GM12801 (cell line): ENCODE results near the gene OR2F1.

ENCODE experiments used
- TF ChIP-seq, protein P1 (sequence below): IDR thresholded peaks from one replicate; pipeline ENCODE4 v1.5.1; 2011; ENCODE audit warnings: control low read depth; ENCODE audit not compliant: insufficient read length; ENCODE audit errors: extremely low read depth

OR2F1 gene

DNA sequence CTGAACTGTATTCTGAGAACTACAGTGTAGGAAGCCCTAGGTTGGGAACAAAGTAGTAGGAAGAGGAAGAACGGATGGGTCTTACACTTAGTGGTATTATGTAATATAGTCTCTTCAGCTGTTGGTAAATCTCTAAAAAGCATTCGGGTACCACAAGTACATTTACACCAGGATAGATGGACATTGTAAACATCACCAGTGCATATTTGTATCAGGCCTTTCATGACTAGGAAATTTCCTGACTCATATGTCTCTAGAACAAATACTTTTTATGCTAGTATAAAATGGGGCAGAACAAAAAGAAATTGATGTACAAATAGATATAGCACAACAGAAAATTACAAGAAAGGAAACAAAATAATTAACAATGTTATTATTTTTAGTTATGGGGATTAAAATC, 23.9 kb downstream of the OR2F1 start:
- TF ChIP-seq, protein P1, sequence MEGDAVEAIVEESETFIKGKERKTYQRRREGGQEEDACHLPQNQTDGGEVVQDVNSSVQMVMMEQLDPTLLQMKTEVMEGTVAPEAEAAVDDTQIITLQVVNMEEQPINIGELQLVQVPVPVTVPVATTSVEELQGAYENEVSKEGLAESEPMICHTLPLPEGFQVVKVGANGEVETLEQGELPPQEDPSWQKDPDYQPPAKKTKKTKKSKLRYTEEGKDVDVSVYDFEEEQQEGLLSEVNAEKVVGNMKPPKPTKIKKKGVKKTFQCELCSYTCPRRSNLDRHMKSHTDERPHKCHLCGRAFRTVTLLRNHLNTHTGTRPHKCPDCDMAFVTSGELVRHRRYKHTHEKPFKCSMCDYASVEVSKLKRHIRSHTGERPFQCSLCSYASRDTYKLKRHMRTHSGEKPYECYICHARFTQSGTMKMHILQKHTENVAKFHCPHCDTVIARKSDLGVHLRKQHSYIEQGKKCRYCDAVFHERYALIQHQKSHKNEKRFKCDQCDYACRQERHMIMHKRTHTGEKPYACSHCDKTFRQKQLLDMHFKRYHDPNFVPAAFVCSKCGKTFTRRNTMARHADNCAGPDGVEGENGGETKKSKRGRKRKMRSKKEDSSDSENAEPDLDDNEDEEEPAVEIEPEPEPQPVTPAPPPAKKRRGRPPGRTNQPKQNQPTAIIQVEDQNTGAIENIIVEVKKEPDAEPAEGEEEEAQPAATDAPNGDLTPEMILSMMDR, result no peak

DNA sequence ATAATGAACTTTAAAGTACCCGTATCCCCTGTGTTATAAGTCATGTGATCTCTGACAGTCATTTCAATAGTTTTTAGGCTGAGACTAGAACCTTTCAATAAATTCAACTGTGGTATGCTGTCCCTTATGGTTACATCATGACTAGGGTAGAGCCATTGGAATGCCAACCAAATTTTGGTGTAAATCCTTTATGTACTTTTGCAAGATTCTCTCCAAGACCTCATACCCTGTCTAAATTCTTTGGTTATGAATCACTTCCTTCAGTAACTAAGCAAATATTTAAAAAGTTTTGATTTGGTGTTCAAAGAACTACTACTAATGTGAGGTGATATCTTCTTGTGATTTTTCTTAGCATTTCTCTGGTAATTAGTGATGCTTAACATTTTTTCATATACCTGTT, 24.7 kb downstream of the OR2F1 start:
- TF ChIP-seq, protein P1, result no peak

DNA sequence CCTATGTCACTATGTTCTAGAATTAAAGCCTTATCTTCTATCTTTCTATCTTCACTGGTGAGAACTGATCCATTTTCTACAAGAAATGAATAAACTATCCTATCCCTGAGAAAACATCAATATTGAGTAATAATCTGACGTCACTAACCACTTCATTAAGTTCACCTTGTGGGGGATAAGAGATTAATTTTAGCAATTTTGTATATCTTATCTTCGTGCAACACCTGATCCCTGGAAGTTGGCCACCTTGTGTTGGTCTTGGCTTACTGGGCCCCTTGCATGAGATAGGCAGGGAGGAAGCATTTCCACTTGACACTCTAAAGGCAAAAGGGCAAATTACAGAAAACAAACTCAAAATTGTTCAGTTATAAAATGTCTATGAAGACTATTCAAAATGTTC, 25.4 kb downstream of the OR2F1 start:
- TF ChIP-seq, protein P1, result no peak

DNA sequence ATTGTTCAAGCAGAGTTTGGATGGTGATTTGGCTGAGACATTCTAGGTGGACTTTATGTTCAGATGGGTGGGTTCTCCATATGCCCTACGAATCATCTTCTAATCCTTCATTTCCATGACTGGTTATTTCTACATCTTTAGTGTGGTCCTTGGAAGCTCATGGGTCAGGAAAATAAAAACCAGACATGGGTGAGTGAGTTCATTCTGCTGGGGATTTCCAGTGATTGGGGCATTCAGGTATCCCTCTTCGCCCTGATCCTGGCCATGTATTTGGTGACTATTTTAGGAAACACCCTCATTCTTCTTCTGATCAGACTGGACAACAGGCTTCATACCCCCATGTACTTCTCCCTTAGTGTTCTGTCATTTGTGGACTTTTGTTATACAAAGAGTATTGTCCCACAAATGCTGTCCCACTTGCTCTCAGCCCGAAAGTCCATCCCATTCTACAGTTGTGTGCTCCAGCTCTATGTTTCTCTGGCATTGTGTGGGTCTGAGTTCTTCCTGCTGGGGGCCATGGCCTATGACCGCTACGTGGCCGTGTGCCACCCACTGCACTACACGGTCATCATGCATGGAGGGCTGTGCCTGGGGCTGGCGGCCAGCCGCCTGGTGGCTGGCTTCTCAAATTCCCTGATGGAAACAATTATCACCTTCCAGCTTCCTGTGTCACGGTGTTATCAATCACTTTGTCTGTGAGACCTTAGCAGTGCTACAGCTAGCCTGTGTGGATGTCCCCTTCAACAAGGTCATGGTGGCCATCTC, 26.3 kb downstream of the OR2F1 start:
- TF ChIP-seq, protein P1, result no peak

DNA sequence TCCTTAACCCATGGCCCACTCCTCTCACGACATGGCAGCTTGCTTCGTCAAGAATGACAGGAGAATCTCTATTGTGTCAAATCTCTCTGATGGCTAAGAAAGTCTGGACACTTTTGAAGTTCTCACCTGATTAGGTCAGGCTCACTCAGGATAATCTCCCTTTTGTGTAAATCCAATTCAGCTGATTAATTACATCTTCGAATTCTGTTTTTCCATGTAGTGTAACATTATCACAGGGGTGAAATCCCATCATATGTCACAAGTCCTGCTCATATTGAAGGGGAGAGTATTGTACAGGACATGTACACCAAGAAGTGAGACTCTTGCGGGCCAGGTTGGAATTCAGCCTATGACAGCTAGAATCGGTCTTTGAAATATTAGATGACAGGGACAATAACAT, 29.3 kb downstream of the OR2F1 start:
- TF ChIP-seq, protein P1, result no peak

DNA sequence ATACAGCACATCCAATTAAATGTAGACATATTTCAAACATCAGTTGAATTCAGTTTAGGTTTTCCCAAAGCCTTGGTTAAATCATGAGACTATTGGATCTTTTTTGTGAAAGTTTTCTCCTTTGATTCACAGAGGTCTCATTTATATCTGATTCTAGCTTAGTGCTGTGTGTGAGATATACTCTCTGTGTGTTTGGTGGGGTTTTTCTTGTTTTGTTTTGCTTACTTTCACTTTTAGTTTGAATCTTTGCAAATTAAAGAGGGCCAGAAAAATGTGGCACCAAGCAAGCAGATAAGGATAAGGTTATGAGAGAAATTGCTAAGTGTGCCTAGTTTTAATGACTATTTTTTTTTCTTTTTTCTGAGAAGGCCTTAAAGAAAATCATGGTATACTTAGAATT, 32.9 kb downstream of the OR2F1 start:
- TF ChIP-seq, protein P1, result no peak

DNA sequence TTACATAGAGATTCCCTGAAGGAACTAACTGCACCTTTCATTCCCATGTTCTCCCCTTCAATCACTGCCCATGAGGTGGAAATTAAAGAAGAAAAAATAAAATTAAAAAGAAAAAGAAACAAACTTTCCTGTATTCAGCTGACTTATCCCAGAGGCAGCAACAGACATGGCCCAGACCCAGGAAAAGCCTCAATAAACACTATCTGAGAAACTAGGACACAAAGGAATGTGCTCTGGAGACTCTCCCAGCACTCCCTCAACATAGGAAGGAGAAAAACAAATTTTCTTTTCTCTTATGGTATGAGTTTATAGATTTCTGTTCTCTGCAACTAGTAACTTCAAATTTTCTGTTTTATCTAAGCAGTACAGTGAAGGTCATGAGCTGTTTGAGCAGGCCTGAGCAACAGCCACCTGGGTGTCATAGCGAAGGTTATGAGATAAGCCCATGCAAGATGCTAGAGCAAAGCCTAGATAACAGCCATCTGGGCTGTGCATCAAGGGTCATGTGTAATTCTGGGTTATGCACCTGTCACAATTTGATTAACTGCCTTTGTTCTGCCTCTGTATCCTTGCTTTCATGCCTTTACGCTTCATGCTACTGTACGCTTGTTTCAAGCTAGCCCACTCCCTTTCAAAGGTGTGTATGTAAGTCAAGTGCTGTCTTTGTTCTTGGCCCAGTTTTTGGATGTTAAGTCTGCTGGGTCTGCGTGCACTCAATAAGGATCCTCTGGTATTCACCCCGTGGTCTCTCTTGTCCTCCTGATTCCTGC, 34.5 kb downstream of the OR2F1 start:
- TF ChIP-seq, protein P1, result no peak
